Testis (tissue), 3 donors: ENCODE results near the gene ATP13A4. TPM values are rescaled to one million over a fixed set of nuclear protein-coding genes. Genes with fewer than 3 reads are reported as not detected.

Source experiments
- DNase-seq: peaks from one replicate; pipeline ENCODE4 v3.0.0-alpha.2; 2019
- H3K27ac ChIP-seq, 2 donors: fragments of 200-600 bp; sonication (generic); one replicate each; pipeline ENCODE4 v1.5.1; 2019
- H3K27me3 ChIP-seq: fragments of 200-600 bp; sonication (generic); one replicate; pipeline ENCODE4 v1.5.1; 2019
- H3K36me3 ChIP-seq: fragments of 200-600 bp; sonication (generic); one replicate; pipeline ENCODE4 v1.5.1; 2017; ENCODE audit warnings: low read depth; ENCODE audit errors: missing control alignments
- H3K4me1 ChIP-seq: fragments of 200-600 bp; sonication (generic); one replicate; pipeline ENCODE4 v1.5.1; 2019
- H3K4me3 ChIP-seq, 2 donors: fragments of 200-600 bp; sonication (generic); one replicate each; pipeline ENCODE4 v1.5.1; 2017 to 2019
- H3K9me3 ChIP-seq: fragments of 200-600 bp; sonication (generic); one replicate; pipeline ENCODE4 v1.5.1; 2017
- CTCF ChIP-seq, 3 experiments: fragments of 450-650 bp in 2 of 3; fragments of 200-600 bp in 1 of 3; sonication (generic) in 1 of 3; IDR thresholded peaks; one replicate each; pipeline ENCODE4 v1.5.1; 2016 to 2019; ENCODE audit warnings: antibody characterized with exemption in 3 of 3, mild to moderate bottlenecking in 2 of 3, moderate library complexity in 1 of 3
- POLR2A ChIP-seq: fragments of 450-650 bp; IDR thresholded peaks from one replicate; pipeline ENCODE4 v1.6.1; 2017; ENCODE audit warnings: antibody characterized with exemption, mild to moderate bottlenecking, moderate library complexity
- WGBS, 2 donors: methylation state at CpG; one replicate each; pipeline ENCODE4 v1.1.5; 2018; 5-methylcytosine and 5-hydroxymethylcytosine counted together
- intact Hi-C: fragments of 100-400 bp; cut with DNase I; formaldehyde crosslinking; loops from one replicate; pipeline ENCODE4 v1.15.1; 2023; ENCODE audit warnings: low total_unique reads
- polyA plus RNA-seq: library from polyadenylated mRNA; stranded (reverse); fragments of 350-450 nt; fragmentation: Illumina TruSeq; extraction: RNeasy Lipid Tissue Mini Kit (QIAGEN cat#74804); gene quantifications from one replicate; pipeline ENCODE4 v1.2.3, GENCODE V29; 2014; ENCODE audit warnings: low read depth, low replicate concordance; ENCODE audit not compliant: insufficient read depth
- total RNA-seq, 2 donors: library from RNA; depleted of rRNA; stranded (reverse); fragments of >200 nt; gene quantifications; one replicate each; pipeline ENCODE4 v1.2.3, GENCODE V29; 2016

Gene ATP13A4
- total and polyA plus RNA-seq, 3 donors from 2014 or later, result 0.98 to 4.1 (median 1.9) TPM

DNA sequence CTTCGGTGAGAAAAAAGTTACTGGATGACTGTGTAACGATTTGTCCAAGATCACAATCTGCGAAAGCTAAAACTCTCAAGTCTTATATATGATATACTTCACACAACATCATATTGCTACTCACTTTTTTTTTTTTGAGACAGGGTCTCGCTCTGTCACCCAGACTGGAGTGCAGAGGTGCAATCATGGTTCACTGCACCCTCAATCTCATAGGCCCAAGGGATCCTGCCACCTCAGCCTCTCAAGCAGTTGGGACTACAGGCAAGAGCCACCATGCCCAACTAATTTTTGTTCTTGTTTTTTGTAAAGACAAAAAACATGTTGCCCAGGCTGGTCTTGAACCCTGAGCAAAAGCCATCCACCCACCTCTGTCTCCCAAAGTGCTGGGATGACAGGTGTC, 5.4 kb upstream of the ATP13A4 start:
- H3K27me3 ChIP-seq, result no peaks in the 10 kb centered on the region
- intact Hi-C loops, result no loop called here
- WGBS, 2 donors, result 85 to 91% methylated on average over 4 of the region's 4 CpGs
- H3K27ac ChIP-seq, result no peak overlapping the region
- DNase-seq, result no peak
- H3K4me3 ChIP-seq, result no peak overlapping the region
- no peaks in the 10 kb centered on the region for H3K9me3 ChIP-seq
- H3K4me1 ChIP-seq, result no peaks in the 10 kb centered on the region
- TF ChIP-seq CTCF (IDR thresholded peaks at IDR 0.05), result no peak
- no peak for TF ChIP-seq POLR2A
- H3K36me3 ChIP-seq, result no peaks in the 10 kb centered on the region

GRCh38 chr3:193559100-193559499, 4.4 kb upstream of the ATP13A4 start:
- H3K9me3 ChIP-seq, result no peaks in the 10 kb centered on the region
- TF ChIP-seq CTCF (IDR thresholded peaks at IDR 0.05), result no peak
- TF ChIP-seq POLR2A, result no peak
- H3K36me3 ChIP-seq, result no peaks in the 10 kb centered on the region
- no peaks in the 10 kb centered on the region for H3K4me1 ChIP-seq
- H3K4me3 ChIP-seq, result no peak overlapping the region
- H3K27me3 ChIP-seq, result no peaks in the 10 kb centered on the region
- DNase-seq, result no peak
- intact Hi-C loops, result no loop called here
- H3K27ac ChIP-seq, result no peak overlapping the region

DNA sequence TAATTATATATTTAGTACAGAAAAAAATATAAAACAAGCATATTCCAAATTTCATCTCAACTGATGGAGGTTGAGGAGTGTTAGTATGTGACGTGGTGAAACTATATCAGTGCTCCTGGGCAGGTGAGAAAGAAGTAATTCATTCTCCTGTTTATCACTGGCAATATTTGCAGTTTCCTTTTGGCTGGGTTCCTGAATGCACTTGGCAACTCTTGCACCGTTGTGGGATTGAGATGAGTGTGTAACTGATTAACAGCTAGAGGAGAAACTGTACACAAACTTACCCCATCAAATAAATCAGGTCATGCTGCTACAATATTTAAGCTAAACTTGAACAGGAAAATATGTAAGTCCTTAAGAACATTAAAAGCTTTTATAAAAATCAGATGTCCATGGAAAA, 2.1 kb upstream of the ATP13A4 start:
- H3K36me3 ChIP-seq, result no peaks in the 10 kb centered on the region
- no peaks in the 10 kb centered on the region for H3K4me1 ChIP-seq
- no peaks in the 10 kb centered on the region for H3K27me3 ChIP-seq
- H3K9me3 ChIP-seq, result no peaks in the 10 kb centered on the region
- DNase-seq, result no peak
- no peak overlapping the region for H3K27ac ChIP-seq
- TF ChIP-seq CTCF (IDR thresholded peaks at IDR 0.05), result no peak
- no peak for TF ChIP-seq POLR2A
- no peak overlapping the region for H3K4me3 ChIP-seq
- intact Hi-C loops, result no loop called here
- 61 to 64% methylated on average over 2 of the region's 2 CpGs for WGBS, 2 donors

- no peak for DNase-seq
- intact Hi-C loops, result no loop called here
- no peaks in the 10 kb centered on the region for H3K36me3 ChIP-seq
- TF ChIP-seq CTCF (IDR thresholded peaks at IDR 0.05) (no peak), POLR2A (no peak)
- H3K4me1 ChIP-seq, result no peaks in the 10 kb centered on the region
- no peaks in the 10 kb centered on the region for H3K27me3 ChIP-seq
- WGBS, 2 donors, result 90 to 91% methylated on average over 1 of the region's 1 CpG
- H3K9me3 ChIP-seq, result no peaks in the 10 kb centered on the region
- no peak overlapping the region for H3K4me3 ChIP-seq
- H3K27ac ChIP-seq, result no peak overlapping the region
Observed at GRCh38 chr3:193553586-193553985, 1.1 kb downstream of the ATP13A4 start.

DNA sequence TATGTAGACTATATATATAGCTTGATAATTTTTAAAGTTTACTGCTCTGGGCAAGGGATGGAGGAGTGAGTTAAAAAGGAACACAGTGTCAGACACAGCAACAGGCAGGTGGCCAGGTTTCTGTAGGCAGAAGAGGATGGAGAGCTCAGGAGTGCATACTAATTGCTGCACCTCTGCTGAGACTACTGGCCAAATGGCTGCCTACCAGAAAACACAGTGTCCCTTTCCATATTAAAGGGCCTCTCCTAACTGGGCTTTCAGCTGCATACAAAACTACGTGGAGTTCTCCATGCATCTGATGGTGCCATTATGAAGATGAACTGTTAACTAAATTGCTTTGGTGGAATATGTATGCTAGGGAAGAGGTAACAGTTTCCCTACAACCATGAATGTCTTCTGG, 1.8 kb downstream of the ATP13A4 start:
- TF ChIP-seq POLR2A (no peak), CTCF (IDR thresholded peaks at IDR 0.05) (no peak)
- DNase-seq, result no peak
- 46 to 75% methylated on average over 1 of the region's 1 CpG for WGBS, 2 donors
- no peaks in the 10 kb centered on the region for H3K9me3 ChIP-seq
- no peak overlapping the region for H3K27ac ChIP-seq
- no peaks in the 10 kb centered on the region for H3K36me3 ChIP-seq
- no peaks in the 10 kb centered on the region for H3K27me3 ChIP-seq
- no peak overlapping the region for H3K4me3 ChIP-seq
- no peaks in the 10 kb centered on the region for H3K4me1 ChIP-seq
- intact Hi-C loops, result no loop called here
